Osteoblast (primary cell): Measurements from ENCODE around the gene RSPO4. TPM values are rescaled to one million over a fixed set of nuclear protein-coding genes. Genes with fewer than 3 reads are reported as not detected.

ENCODE experiments used
- DNase-seq: peaks from one replicate; pipeline ENCODE4 v3.0.0; 2011; ENCODE audit warnings: low spot score, mixed read lengths; ENCODE audit not compliant: insufficient read length; ENCODE audit errors: missing footprints
- H2AFZ ChIP-seq: 2 replicates; pipeline ENCODE4 v1.6.0; 2011; ENCODE audit warnings: mild to moderate bottlenecking, low read length
- H3K27ac ChIP-seq: 2 replicates; pipeline ENCODE4 v1.5.1; 2011; ENCODE audit warnings: mild to moderate bottlenecking, low read depth, low read length, moderate library complexity
- H3K27me3 ChIP-seq: 2 replicates; pipeline ENCODE4 v1.6.0; 2012; ENCODE audit warnings: mild to moderate bottlenecking, control low read depth, inconsistent platforms, low read length, moderate library complexity; ENCODE audit not compliant: insufficient read depth
- H3K36me3 ChIP-seq: 2 replicates; pipeline ENCODE4 v1.5.1; 2011; ENCODE audit warnings: mild to moderate bottlenecking, low read length, control low read depth, moderate library complexity; ENCODE audit not compliant: insufficient read depth
- H3K4me1 ChIP-seq: 2 replicates; pipeline ENCODE4 v1.5.1; 2011; ENCODE audit warnings: mild to moderate bottlenecking, low read length, control low read depth, moderate library complexity; ENCODE audit not compliant: insufficient read depth
- H3K4me2 ChIP-seq: 2 replicates; pipeline ENCODE4 v1.6.0; 2011; ENCODE audit warnings: mild to moderate bottlenecking, low read length; ENCODE audit not compliant: insufficient read depth
- H3K4me3 ChIP-seq: fragments of 200-600 bp; sonication (generic); 3 replicates; pipeline ENCODE4 v1.5.1; 2012; ENCODE audit warnings: mild to moderate bottlenecking, low read length, inconsistent platforms; ENCODE audit not compliant: insufficient read depth
- H3K79me2 ChIP-seq: 2 replicates; pipeline ENCODE4 v1.6.0; 2012; ENCODE audit warnings: mild to moderate bottlenecking, low read length, control low read depth, inconsistent platforms; ENCODE audit not compliant: insufficient read depth
- H3K9me3 ChIP-seq: 2 replicates; pipeline ENCODE4 v1.5.1; 2011; ENCODE audit warnings: low read depth, low read length, control low read depth
- H4K20me1 ChIP-seq: 2 replicates; pipeline ENCODE4 v1.6.0; 2012; ENCODE audit warnings: mild to moderate bottlenecking, low read length, control low read depth; ENCODE audit not compliant: insufficient read depth
- CTCF ChIP-seq: IDR thresholded peaks from 2 replicates; pipeline ENCODE4 v1.5.1; 2011; ENCODE audit warnings: mild to moderate bottlenecking, low read depth, low read length, moderate library complexity; ENCODE audit errors: extremely low read depth
- total RNA-seq: library from RNA; depleted of rRNA; stranded (reverse); fragments of >200 nt; gene quantifications from 2 replicates; pipeline ENCODE4 v1.2.3, GENCODE V29; 2012

Gene RSPO4
- total RNA-seq, 1 donor: not detected

GRCh38 chr20:944774-945410 is 57.2 kb downstream of the RSPO4 start:
- H3K27ac ChIP-seq: no peak overlapping the region
- H4K20me1 ChIP-seq: no peaks in the 10 kb centered on the region
- peaks cover 9% of the 10 kb centered on the region for H3K27me3 ChIP-seq
- no peak overlapping the region for H2AFZ ChIP-seq
- H3K4me1 ChIP-seq: no peaks in the 10 kb centered on the region
- DNase-seq: no peak
- no peak overlapping the region for H3K4me2 ChIP-seq
- H3K9me3 ChIP-seq: no peaks in the 10 kb centered on the region
- H3K4me3 ChIP-seq: no peak overlapping the region
- H3K79me2 ChIP-seq: no peaks in the 10 kb centered on the region
- no peaks in the 10 kb centered on the region for H3K36me3 ChIP-seq
- no peak for TF ChIP-seq CTCF

- Histone ChIP-seq H3K79me2 (no peaks in the 10 kb centered on the region), H3K27ac (no peak overlapping the region), H3K27me3 (peaks cover 9% of the 10 kb centered on the region), H3K9me3 (no peaks in the 10 kb centered on the region), H3K36me3 (no peaks in the 10 kb centered on the region), H3K4me1 (no peaks in the 10 kb centered on the region), H3K4me2 (no peak overlapping the region), H4K20me1 (no peaks in the 10 kb centered on the region), H3K4me3 (no peak overlapping the region), H2AFZ (no peak overlapping the region)
- TF ChIP-seq CTCF: no peak
- DNase-seq: no peak
Observed at GRCh38 chr20:944148-944547, 58.0 kb downstream of the RSPO4 start.

- Histone ChIP-seq H3K9me3 (no peaks in the 10 kb centered on the region), H4K20me1 (no peaks in the 10 kb centered on the region), H3K27ac (no peak overlapping the region), H3K27me3 (peaks cover 9% of the 10 kb centered on the region), H3K4me2 (no peak overlapping the region), H3K79me2 (no peaks in the 10 kb centered on the region), H2AFZ (no peak overlapping the region), H3K36me3 (no peaks in the 10 kb centered on the region), H3K4me1 (no peaks in the 10 kb centered on the region), H3K4me3 (no peak overlapping the region)
- DNase-seq: no peak
- TF ChIP-seq CTCF: no peak
Observed at GRCh38 chr20:942611-943010, 59.5 kb downstream of the RSPO4 start.

GRCh38 chr20:940926-941325 is 61.2 kb downstream of the RSPO4 start:
- TF ChIP-seq CTCF: no peak
- no peak for DNase-seq
- Histone ChIP-seq H3K4me1 (no peaks in the 10 kb centered on the region), H3K27me3 (peaks cover 7% of the 10 kb centered on the region), H3K36me3 (no peaks in the 10 kb centered on the region), H3K4me2 (no peak overlapping the region), H3K79me2 (no peaks in the 10 kb centered on the region), H3K27ac (no peak overlapping the region), H2AFZ (no peak overlapping the region), H4K20me1 (no peaks in the 10 kb centered on the region), H3K9me3 (no peaks in the 10 kb centered on the region), H3K4me3 (no peak overlapping the region)
